Activated CD4-positive, alpha-beta T cell treated with anti-CD3 and anti-CD28 coated beads, Interleukin-2, amount 50 U/mL, for 4 hours (primary cell): Measurements from ENCODE around the gene CYP19A1.
"Not testable (repeated sequence)": the region's sequence is repeated elsewhere in the genome, so short reads cannot be mapped to it uniquely, and the experiment has no call there.

Source experiments
- DNase-seq, 2 experiments: peaks; one replicate each; pipeline ENCODE4 v3.0.0-alpha.2; 2020

The CYP19A1 gene

GRCh38 chr15:51201581-51201980, 136.8 kb downstream of the CYP19A1 start:
- no peak for DNase-seq

GRCh38 chr15:51200792-51201191, 137.6 kb downstream of the CYP19A1 start:
- no peak for DNase-seq

GRCh38 chr15:51199541-51199940, 138.9 kb downstream of the CYP19A1 start:
- no peak for DNase-seq

GRCh38 chr15:51198701-51199232, 139.6 kb downstream of the CYP19A1 start:
- no peak for DNase-seq

- no peak for DNase-seq
Measured at GRCh38 chr15:51195459-51195858, 142.9 kb downstream of the CYP19A1 start.

- no peak for DNase-seq
Measured at GRCh38 chr15:51193979-51194378, 144.4 kb downstream of the CYP19A1 start.

- no peak for DNase-seq
Measured at GRCh38 chr15:51193526-51193925, 144.9 kb downstream of the CYP19A1 start.

- peak; percentile 55 to 59 for DNase-seq
Measured at GRCh38 chr15:51192521-51193280, 145.7 kb downstream of the CYP19A1 start.

- DNase-seq: no peak
Measured at GRCh38 chr15:51191766-51192165, 146.6 kb downstream of the CYP19A1 start.

GRCh38 chr15:51191072-51191670, 147.2 kb downstream of the CYP19A1 start:
- no peak for DNase-seq

- DNase-seq: no peak
Measured at GRCh38 chr15:51190424-51191068, 147.8 kb downstream of the CYP19A1 start.

- no peak for DNase-seq
Measured at GRCh38 chr15:51189669-51190385, 148.6 kb downstream of the CYP19A1 start.

- not testable (repeated sequence) for DNase-seq
Measured at GRCh38 chr15:51188791-51189190, 149.6 kb downstream of the CYP19A1 start.

GRCh38 chr15:51186891-51187290, 151.5 kb downstream of the CYP19A1 start:
- DNase-seq: no peak

- DNase-seq: no peak
Measured at GRCh38 chr15:51186181-51186705, 152.2 kb downstream of the CYP19A1 start.

GRCh38 chr15:51185213-51186159, 152.9 kb downstream of the CYP19A1 start:
- no peak for DNase-seq

- no peak for DNase-seq
Measured at GRCh38 chr15:51184627-51185026, 153.8 kb downstream of the CYP19A1 start.

- DNase-seq: no peak
Measured at GRCh38 chr15:51183076-51183475, 155.3 kb downstream of the CYP19A1 start.

GRCh38 chr15:51181905-51182304, 156.5 kb downstream of the CYP19A1 start:
- DNase-seq: no peak

- no peak for DNase-seq
Measured at GRCh38 chr15:51181221-51181620, 157.2 kb downstream of the CYP19A1 start.

- no peak for DNase-seq
Measured at GRCh38 chr15:51180534-51180933, 157.9 kb downstream of the CYP19A1 start.

- no peak for DNase-seq
Measured at GRCh38 chr15:51180011-51180410, 158.4 kb downstream of the CYP19A1 start.
